Measurements from ENCODE around the gene EFCAB11.

The EFCAB11 gene

GRCh38 chr14:89811954-89812575 lies 142.5 kb downstream of the EFCAB11 start:
- no peak for DNase-seq

- DNase-seq: no peak
Measured at GRCh38 chr14:89810101-89810500, 144.4 kb downstream of the EFCAB11 start.

GRCh38 chr14:89807892-89808291 lies 146.6 kb downstream of the EFCAB11 start:
- peak; percentile 64 for DNase-seq

GRCh38 chr14:89807151-89807550 lies 147.4 kb downstream of the EFCAB11 start:
- DNase-seq: peak; percentile 56

- no peak for DNase-seq
Measured at GRCh38 chr14:89806451-89806850, 148.1 kb downstream of the EFCAB11 start.

- no peak for DNase-seq
Measured at GRCh38 chr14:89805501-89805900, 149.0 kb downstream of the EFCAB11 start.

- DNase-seq: peak; percentile 18
Measured at GRCh38 chr14:89803542-89803941, 151.0 kb downstream of the EFCAB11 start.

GRCh38 chr14:89801136-89801535 lies 153.4 kb downstream of the EFCAB11 start:
- DNase-seq: no peak

GRCh38 chr14:89798212-89798773 lies 156.2 kb downstream of the EFCAB11 start:
- no peak for DNase-seq

GRCh38 chr14:89797148-89797547 lies 157.4 kb downstream of the EFCAB11 start:
- DNase-seq: no peak

GRCh38 chr14:89794096-89794495 lies 160.4 kb downstream of the EFCAB11 start:
- DNase-seq: no peak

- DNase-seq: no peak
Measured at GRCh38 chr14:89793367-89793716, 161.2 kb downstream of the EFCAB11 start.

GRCh38 chr14:89792489-89793366 lies 161.8 kb downstream of the EFCAB11 start:
- DNase-seq: no peak

- no peak for DNase-seq
Measured at GRCh38 chr14:89787525-89787924, 167.0 kb downstream of the EFCAB11 start.

GRCh38 chr14:89781046-89781445 lies 173.5 kb downstream of the EFCAB11 start:
- no peak for DNase-seq

- no peak for DNase-seq
Measured at GRCh38 chr14:89779707-89780106, 174.8 kb downstream of the EFCAB11 start.

GRCh38 chr14:89775946-89776345 lies 178.6 kb downstream of the EFCAB11 start:
- DNase-seq: no peak

- no peak for DNase-seq
Measured at GRCh38 chr14:89775151-89775550, 179.4 kb downstream of the EFCAB11 start.

GRCh38 chr14:89773644-89774316 lies 180.8 kb downstream of the EFCAB11 start:
- no peak for DNase-seq

- no peak for DNase-seq
Measured at GRCh38 chr14:89773151-89773550, 181.4 kb downstream of the EFCAB11 start.

- no peak for DNase-seq
Measured at GRCh38 chr14:89771251-89771650, 183.3 kb downstream of the EFCAB11 start.

- no peak for DNase-seq
Measured at GRCh38 chr14:89767861-89768268, 186.7 kb downstream of the EFCAB11 start.

GRCh38 chr14:89767131-89767530 lies 187.4 kb downstream of the EFCAB11 start:
- DNase-seq: no peak

- DNase-seq: no peak
Measured at GRCh38 chr14:89765346-89765745, 189.2 kb downstream of the EFCAB11 start.
